AG09309 (cell line): ENCODE results near the gene CRNKL1.

Experiments used
- DNase-seq: peaks from one replicate; pipeline ENCODE4 v3.0.0-alpha.2; 2010; ENCODE audit warnings: low read depth
- H3K4me3 ChIP-seq: 2 replicates; pipeline ENCODE4 v1.5.1; 2011; ENCODE audit warnings: mild to moderate bottlenecking, low read depth, low read length, moderate library complexity; ENCODE audit not compliant: control insufficient read depth
- CTCF ChIP-seq: IDR thresholded peaks from 2 replicates; pipeline ENCODE4 v1.5.1; 2011; ENCODE audit warnings: mild to moderate bottlenecking, low read depth, low read length, inconsistent platforms; ENCODE audit not compliant: insufficient read depth, control insufficient read depth; ENCODE audit errors: missing control alignments

Gene CRNKL1

GRCh38 chr20:19996222-19996621 lies 56.0 kb downstream of the CRNKL1 start:
- DNase-seq = no peak
- no peak for TF ChIP-seq CTCF
- H3K4me3 ChIP-seq = no peak overlapping the region

GRCh38 chr20:19995220-19995863 lies 56.9 kb downstream of the CRNKL1 start:
- H3K4me3 ChIP-seq = no peak overlapping the region
- DNase-seq = no peak
- peak; percentile 73 for TF ChIP-seq CTCF

GRCh38 chr20:19993958-19994669 lies 58.2 kb downstream of the CRNKL1 start:
- H3K4me3 ChIP-seq = no peak overlapping the region; the same call in 1 of the 2 replicates
- no peak for TF ChIP-seq CTCF
- no peak for DNase-seq

DNA sequence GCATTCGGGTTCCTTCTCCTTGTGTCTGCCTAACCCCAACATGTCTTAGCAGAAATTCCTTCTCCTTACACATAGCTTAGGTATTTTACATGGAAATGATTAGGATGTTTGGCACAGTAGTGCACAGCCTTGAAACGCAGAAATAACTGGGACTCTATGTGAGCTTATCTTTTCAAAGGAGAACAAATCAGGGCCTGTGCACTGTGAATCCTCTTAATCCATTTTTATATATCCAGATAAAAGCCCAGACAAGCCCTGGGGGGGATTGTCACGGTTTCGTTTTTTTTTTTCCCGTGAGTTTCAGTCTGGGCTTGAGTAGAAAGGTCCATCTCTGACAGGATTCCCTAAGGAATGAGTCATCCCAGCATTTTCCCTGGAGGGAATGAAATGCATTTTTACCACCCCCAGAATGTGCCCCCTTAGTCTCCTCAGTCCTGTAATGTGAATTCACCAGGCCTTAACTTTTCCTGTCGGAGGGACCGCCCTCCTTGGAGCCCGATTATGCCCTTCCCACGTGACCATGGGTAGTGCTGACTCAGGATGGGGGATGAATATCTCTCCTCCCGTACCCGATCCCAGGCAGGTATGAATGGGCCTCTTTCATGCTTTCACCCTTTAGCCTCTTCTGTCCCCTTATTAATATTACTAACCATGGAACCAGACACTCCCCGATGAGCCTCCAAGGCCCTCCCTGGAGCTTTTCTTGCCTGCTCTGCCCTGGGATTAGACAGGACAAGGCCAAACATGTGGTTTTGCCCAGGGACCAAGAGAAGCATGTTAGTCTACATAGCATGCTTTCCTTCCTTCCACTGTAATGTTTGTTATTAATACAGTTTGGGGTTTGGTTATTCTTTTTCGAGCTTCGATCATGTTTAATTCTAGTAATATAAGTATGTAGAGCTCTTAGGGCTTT lies 59.0 kb downstream of the CRNKL1 start:
- TF ChIP-seq CTCF = no peak
- DNase-seq = peak; percentile 90
- H3K4me3 ChIP-seq = peak overlapping the region; percentile 14

DNA sequence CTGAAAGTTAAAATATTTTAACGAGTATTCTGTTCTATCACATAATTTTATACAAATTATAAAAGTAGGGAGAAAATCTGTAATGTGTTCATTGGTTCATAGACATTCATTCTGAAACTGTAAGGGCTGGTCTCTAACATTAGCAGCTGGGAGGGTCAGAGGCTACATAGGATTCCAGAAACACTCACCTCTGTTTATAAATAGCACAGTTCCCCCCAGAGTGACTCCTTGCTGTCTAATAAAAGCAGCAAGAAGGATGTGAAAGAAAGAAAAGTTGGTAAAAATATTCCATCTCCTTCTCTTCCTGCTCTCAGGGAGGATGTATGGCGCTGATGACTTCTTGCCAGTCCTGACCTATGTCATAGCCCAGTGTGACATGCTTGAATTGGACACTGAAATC lies 60.4 kb downstream of the CRNKL1 start:
- no peak for DNase-seq
- TF ChIP-seq CTCF = no peak
- no peak overlapping the region for H3K4me3 ChIP-seq

DNA sequence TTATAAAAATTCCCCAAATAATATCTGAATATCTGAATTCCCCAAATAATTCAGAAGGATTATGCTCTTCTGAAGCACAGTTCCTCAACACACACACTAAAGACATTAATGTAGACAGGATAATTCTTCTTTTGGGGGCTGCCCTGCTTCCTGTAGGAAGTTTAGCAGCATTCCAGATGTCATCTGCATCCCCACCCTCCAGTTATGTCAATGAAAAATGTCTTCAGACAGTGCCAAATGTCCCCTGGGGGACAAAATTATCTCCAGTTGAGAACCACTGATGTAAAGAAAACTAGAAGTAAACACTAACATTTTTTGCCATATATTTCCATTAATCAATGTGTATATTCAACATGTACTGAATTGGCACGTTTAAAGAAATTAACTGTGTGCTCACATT lies 61.0 kb downstream of the CRNKL1 start:
- no peak for TF ChIP-seq CTCF
- no peak overlapping the region for H3K4me3 ChIP-seq
- DNase-seq = no peak
